ENCODE data around the gene AMOTL1. TPM values are rescaled to one million over a fixed set of nuclear protein-coding genes. Genes with fewer than 3 reads are reported as not detected.
A peak's percentile ranks its signal among the peaks of the same experiment; 100 is the strongest.

AMOTL1 gene
- total RNA-seq, 1 donor from 2014 or later, result 22.6 TPM

GRCh38 chr11:94766713-94767206 is 1.4 kb upstream of the AMOTL1 start:
- H3K4me3 ChIP-seq, result no peak overlapping the region
- peaks cover 33% of the 10 kb centered on the region for H3K79me2 ChIP-seq (ENCODE audit: low read depth)
- Mint-ChIP-seq H3K27ac (no peak overlapping the region), H3K36me3 (peaks cover 9% of the 10 kb centered on the region), H3K4me3 (no peak overlapping the region), H3K4me1 (peaks cover 24% of the 10 kb centered on the region), H3K27me3 (ENCODE audit: insufficient read depth, low read depth) (peaks cover 2% of the 10 kb centered on the region), H3K9me3 (peaks cover 3% of the 10 kb centered on the region)
- no peak overlapping the region for H2AFZ ChIP-seq (replicated peaks)
- H3K9ac ChIP-seq, result no peak overlapping the region
- peak; percentile 16 for DNase-seq (ENCODE audit: low spot score)
- H3K4me1 ChIP-seq, result peaks cover 23% of the 10 kb centered on the region
- H3K4me2 ChIP-seq, result no peak overlapping the region
- no peaks in the 10 kb centered on the region for H3K9me3 ChIP-seq (ENCODE audit: low read depth)
- TF ChIP-seq EZH2phosphoT487 (IDR thresholded peaks at IDR 0.05), result no peak
- TF ChIP-seq CTCF (IDR thresholded peaks at IDR 0.05), result no peak
- no peak for TF ChIP-seq EZH2 (IDR thresholded peaks at IDR 0.05)
- H3K36me3 ChIP-seq, result no peaks in the 10 kb centered on the region
- no peak overlapping the region for H3K27ac ChIP-seq
- peaks cover 13% of the 10 kb centered on the region for H3F3A ChIP-seq (ENCODE audit: low read depth)
- peaks cover 29% of the 10 kb centered on the region for H4K20me1 ChIP-seq (ENCODE audit: low read depth)
- peaks cover 16% of the 10 kb centered on the region for H3K27me3 ChIP-seq

- H3K4me3 Mint-ChIP-seq, result no peak overlapping the region
- peaks cover 16% of the 10 kb centered on the region for H3K27me3 ChIP-seq
- peak overlapping the region; percentile 95 for H2AFZ ChIP-seq (replicated peaks)
- H3K9me3 Mint-ChIP-seq, result peaks cover 8% of the 10 kb centered on the region
- no peak overlapping the region for H3K9ac ChIP-seq
- H3K79me2 ChIP-seq (ENCODE audit: low read depth), result peaks cover 39% of the 10 kb centered on the region
- H3K4me1 Mint-ChIP-seq, result peaks cover 24% of the 10 kb centered on the region
- peaks cover 23% of the 10 kb centered on the region for H3K4me1 ChIP-seq
- peaks cover 13% of the 10 kb centered on the region for H3K36me3 Mint-ChIP-seq
- H3K4me3 ChIP-seq, result no peak overlapping the region
- no peaks in the 10 kb centered on the region for H3K9me3 ChIP-seq (ENCODE audit: low read depth)
- H4K20me1 ChIP-seq (ENCODE audit: low read depth), result peaks cover 33% of the 10 kb centered on the region
- no peak overlapping the region for H3K27ac Mint-ChIP-seq
- peak overlapping the region; percentile 99 for H3K4me2 ChIP-seq
- DNase-seq (ENCODE audit: low spot score), result no peak
- H3K27ac ChIP-seq, result no peak overlapping the region
- TF ChIP-seq EZH2phosphoT487 (IDR thresholded peaks at IDR 0.05) (no peak), CTCF (IDR thresholded peaks at IDR 0.05) (no peak), EZH2 (IDR thresholded peaks at IDR 0.05) (no peak)
- peaks cover 13% of the 10 kb centered on the region for H3F3A ChIP-seq (ENCODE audit: low read depth)
- no peaks in the 10 kb centered on the region for H3K36me3 ChIP-seq
- H3K27me3 Mint-ChIP-seq (ENCODE audit: insufficient read depth, low read depth), result peaks cover 2% of the 10 kb centered on the region
These were observed 865 bp upstream of the AMOTL1 start for GRCh38 chr11:94767291-94767690.

- no peak overlapping the region for H3K4me3 Mint-ChIP-seq
- H3K36me3 Mint-ChIP-seq, result peaks cover 25% of the 10 kb centered on the region
- Histone ChIP-seq H3K27me3 (peaks cover 16% of the 10 kb centered on the region), H3K9ac (peak overlapping the region; percentile 72), H4K20me1 (ENCODE audit: low read depth) (peaks cover 40% of the 10 kb centered on the region), H3K27ac (no peak overlapping the region), H3K79me2 (ENCODE audit: low read depth) (peaks cover 54% of the 10 kb centered on the region), H3K9me3 (ENCODE audit: low read depth) (no peaks in the 10 kb centered on the region), H3K4me2 (peak overlapping the region; percentile 99), H3F3A (ENCODE audit: low read depth) (peaks cover 13% of the 10 kb centered on the region), H3K36me3 (no peaks in the 10 kb centered on the region), H3K4me1 (peaks cover 23% of the 10 kb centered on the region), H3K4me3 (peak overlapping the region; percentile 96), H2AFZ (replicated peaks) (peak overlapping the region; percentile 95)
- H3K27ac Mint-ChIP-seq, result peak overlapping the region; percentile 80
- H3K9me3 Mint-ChIP-seq, result peaks cover 17% of the 10 kb centered on the region
- peaks cover 2% of the 10 kb centered on the region for H3K27me3 Mint-ChIP-seq (ENCODE audit: insufficient read depth, low read depth)
- peak; percentile 63 for DNase-seq (ENCODE audit: low spot score)
- H3K4me1 Mint-ChIP-seq, result peaks cover 24% of the 10 kb centered on the region
- TF ChIP-seq EZH2phosphoT487 (IDR thresholded peaks at IDR 0.05), result no peak
- peak; percentile 50 for TF ChIP-seq EZH2 (IDR thresholded peaks at IDR 0.05)
- no peak for TF ChIP-seq CTCF (IDR thresholded peaks at IDR 0.05)
These were observed 716 bp downstream of the AMOTL1 start for GRCh38 chr11:94768602-94769541.
